HG03108 (cell line): ENCODE results near the gene USP10.
"Not testable (repeated sequence)": the region's sequence is repeated elsewhere in the genome, so short reads cannot be mapped to it uniquely, and the experiment has no call there.

Experiments used
- ATAC-seq: cut with Tn5 transposase; IDR thresholded peaks from one replicate; pipeline ENCODE4 v1.9.1; 2021; ENCODE audit warnings: moderate library complexity; ENCODE audit not compliant: unreplicated experiment

Gene USP10

GRCh38 chr16:84673203-84673535 lies 26.6 kb upstream of the USP10 start:
- ATAC-seq = no peak

DNA sequence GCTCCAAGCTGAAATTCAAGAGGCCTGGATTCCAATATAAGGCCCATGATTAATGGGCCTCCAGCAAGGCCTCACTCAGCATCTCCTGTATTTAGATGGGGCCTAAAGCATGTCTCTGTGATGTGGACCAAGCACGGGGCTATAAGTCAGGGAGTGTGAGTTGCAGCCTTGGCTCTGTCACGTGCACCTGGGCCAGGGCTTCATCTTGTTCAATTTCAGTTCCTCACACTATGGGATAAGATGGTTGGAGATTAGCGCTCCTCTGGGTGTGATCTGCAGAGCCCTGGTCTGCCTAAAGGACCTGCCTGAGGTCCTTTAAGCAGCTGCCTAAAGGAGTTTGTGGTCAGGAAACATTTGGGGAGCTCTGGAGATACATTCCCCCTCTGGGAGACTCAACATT lies 26.2 kb upstream of the USP10 start:
- ATAC-seq = no peak

- ATAC-seq = no peak
These were observed 24.4 kb upstream of the USP10 start for GRCh38 chr16:84675423-84675822.

DNA sequence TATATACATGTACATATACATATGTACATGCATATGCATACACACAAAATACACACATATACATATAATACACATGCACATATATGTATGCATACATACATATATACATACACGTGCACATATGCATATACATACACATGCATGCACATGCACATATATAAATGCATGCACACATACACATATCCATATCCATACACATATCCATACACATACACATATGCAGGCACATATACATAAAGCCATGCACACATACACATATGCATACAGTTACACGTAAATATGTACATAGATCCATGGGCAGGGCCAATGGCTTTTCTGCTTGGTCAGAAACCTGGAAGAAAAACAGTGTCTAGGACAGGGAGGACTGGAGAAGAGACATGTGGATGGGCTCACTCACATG lies 23.9 kb upstream of the USP10 start:
- no peak for ATAC-seq

GRCh38 chr16:84677017-84677803 lies 22.6 kb upstream of the USP10 start:
- ATAC-seq = no peak

DNA sequence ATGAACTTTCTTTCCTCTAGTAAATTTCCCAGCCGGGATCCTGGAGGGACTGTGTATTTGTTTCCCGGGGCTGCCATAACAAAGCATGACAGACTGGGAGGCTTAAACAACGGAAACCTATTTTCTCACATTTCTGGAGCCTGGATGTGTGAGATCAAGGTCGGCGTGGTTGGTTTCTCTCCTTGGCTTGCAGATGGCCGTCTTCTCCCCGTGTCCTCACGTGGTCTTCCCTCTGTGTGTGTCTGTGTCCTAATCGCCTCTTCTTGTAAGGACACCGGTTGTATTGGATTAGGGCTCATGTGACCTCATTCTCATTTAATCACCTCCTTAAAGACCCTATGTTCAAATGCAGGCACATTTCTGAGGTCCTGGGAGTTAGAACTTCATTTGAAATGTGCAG lies 22.0 kb upstream of the USP10 start:
- ATAC-seq = no peak

- ATAC-seq = no peak
These were observed 21.3 kb upstream of the USP10 start for GRCh38 chr16:84678541-84678940.

GRCh38 chr16:84680165-84680842 lies 19.5 kb upstream of the USP10 start:
- ATAC-seq = no peak

GRCh38 chr16:84680843-84681629 lies 18.8 kb upstream of the USP10 start:
- ATAC-seq = no peak

DNA sequence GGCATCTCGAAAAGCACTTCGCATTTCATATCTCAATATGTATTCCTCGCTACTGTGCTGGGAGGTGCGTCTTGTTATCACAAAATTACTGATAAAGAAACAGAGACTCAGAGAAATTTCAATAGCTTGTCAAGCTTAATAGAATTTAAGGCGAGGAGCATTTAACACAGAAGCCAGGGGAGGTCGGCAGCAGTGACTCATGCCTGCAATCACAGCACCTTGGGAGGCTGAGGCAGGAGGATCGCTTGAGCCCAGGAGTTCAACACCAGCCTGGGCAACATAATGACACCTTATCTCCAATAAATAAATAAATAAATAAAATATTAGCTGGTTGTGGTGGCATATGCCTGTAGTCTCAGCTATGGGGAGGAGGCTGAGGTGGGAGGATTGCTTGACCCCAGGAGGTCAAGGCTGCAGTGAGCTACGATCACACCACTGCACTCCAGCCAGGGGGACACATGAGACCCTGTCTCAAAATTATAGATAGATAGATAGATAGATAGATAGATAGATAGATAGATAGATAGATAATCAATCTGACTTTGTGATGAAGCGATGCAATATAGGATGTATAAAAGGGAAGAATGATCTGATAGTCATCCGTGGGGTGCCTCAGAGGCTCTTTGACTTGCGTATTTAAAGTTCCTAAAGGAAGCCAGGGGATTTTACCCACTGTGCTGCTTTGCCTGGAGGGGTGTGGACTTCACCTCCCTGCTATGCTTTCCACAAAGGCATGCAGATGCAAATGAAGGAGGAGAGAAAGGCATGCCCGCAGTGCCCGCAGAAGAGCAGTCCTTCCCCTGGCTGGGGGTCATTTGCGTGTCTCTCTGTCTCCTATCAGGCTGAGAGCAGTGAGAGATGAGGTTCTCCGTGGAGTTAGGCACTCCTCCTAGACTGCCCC lies 15.9 kb upstream of the USP10 start:
- no peak for ATAC-seq

DNA sequence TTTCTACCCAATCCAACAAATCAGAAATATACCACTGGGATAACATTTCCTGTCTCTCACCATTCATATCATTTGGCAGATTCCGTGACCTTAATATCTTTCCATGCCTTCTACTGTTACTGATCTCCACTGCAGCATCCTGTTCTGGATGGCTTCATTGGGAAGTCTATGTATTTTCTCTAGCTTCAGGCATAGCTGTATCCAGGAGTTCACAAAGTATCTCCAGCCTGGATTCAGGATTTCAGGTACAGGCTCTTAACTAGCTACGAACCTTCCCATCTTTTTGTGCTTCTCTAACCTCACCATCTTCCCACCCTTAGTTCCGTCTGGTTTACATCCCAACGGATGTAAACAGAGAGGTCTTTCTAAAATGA lies 15.2 kb upstream of the USP10 start:
- no peak for ATAC-seq

GRCh38 chr16:84685210-84685609 lies 14.6 kb upstream of the USP10 start:
- no peak for ATAC-seq

GRCh38 chr16:84686707-84687298 lies 13.0 kb upstream of the USP10 start:
- ATAC-seq = no peak

- ATAC-seq = peak; percentile 84
These were observed 12.1 kb upstream of the USP10 start for GRCh38 chr16:84687715-84688114.

GRCh38 chr16:84688163-84688562 lies 11.6 kb upstream of the USP10 start:
- not testable (repeated sequence) for ATAC-seq

DNA sequence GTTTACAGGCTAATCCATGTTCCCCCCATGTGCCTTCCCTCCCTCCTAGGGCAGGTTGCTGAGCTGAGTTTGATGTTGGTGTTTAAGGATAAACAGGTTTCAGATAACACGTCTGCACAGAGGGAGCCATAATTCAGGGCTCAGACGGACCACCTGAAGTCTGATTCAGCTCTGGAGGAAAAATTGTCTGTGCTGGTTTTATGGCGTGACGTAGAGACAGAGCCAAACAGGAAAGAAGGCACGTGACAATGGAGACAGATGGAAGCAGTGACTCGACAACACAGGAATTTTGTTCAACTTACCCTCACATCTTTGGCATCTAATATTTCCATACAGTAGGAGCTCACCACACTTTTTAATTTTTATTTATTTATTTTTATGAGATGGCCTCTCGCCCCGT lies 10.7 kb upstream of the USP10 start:
- no peak for ATAC-seq

DNA sequence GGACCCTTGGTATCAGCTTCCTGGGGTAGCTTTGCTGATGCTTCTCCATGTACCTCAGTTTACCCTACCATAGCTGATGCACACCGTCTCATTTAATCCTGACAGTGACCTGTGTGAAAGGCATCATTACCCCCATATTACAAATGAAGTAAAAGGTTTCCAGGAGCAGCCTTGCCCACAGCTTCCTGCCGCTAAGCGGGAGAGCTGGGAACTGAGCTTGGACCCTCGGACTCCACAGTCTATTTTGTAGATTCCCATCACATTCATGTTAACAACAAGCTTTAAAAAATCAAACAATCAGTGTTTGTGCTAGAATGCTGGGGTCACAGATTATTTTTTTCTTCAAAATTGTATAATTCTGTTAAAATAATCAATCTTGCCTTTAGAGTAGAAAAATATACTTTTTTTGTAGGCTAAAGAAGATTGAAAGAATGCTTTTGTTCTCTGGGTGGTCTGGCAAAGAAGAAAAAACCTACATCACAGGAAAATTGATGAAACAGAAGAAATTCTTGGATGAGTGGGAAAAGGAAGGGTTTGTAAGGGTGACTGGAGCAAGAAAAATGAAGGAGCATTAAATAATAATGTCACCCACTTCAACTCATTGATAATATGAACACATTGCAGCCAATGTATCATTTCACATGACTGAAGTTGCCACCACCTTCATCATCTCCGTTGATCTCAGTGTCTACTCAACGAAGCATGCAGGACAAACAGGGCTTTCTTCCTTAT lies 9.5 kb upstream of the USP10 start:
- no peak for ATAC-seq

DNA sequence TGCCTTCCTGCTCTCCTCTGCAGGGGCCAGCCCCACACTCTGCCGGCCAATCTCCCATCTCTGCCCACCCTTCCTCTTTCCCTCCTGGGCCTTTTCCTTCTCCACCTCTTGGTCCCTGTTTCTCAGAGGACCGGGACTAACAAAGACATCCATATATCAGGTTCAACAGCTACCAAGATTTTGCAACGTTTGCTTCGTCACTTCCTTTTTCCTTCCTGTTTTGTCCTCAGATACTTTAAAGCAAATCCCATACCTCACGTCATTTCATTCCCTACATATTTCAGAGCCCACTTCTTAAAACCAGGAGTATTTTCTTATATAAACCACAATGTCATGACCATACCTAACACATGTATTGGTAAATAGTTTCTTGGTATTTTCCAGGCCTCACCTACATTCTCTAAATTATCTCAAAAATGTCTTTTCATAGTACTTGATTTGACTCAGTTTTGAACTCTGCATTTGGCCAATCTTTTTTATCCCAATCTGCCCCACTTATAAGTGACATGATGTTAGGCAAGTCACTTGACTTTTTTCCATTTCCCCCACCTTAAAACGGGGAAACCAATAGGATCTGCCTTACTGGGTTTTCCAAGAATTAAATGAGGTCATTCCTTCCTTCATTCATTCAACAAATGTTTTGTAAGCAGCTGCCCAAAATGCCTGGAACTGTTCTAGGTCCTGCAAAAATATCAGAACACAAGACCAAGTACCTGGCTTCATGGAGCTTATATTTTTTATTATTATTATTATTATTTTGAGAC lies 7.2 kb upstream of the USP10 start:
- no peak for ATAC-seq

GRCh38 chr16:84693869-84694268 lies 5.9 kb upstream of the USP10 start:
- ATAC-seq = not testable (repeated sequence)
